Subcutaneous abdominal adipose tissue (tissue), 5 donors: ENCODE data around the gene TTLL5.

ENCODE experiments used
- H3K27ac ChIP-seq: one replicate; pipeline ENCODE4 v1.7.0; 2013; ENCODE audit warnings: low read depth, mild to moderate bottlenecking, inconsistent platforms, low read length, moderate library complexity
- H3K27me3 ChIP-seq, 5 donors: one replicate each; pipeline ENCODE4 v1.7.0; 2013; ENCODE audit warnings: low read length in 5 of 5, inconsistent platforms in 1 of 5; ENCODE audit not compliant: control insufficient read depth in 5 of 5, insufficient read depth in 4 of 5
- H3K36me3 ChIP-seq, 5 donors: one replicate each; pipeline ENCODE4 v1.7.0; 2013; ENCODE audit warnings: low read length in 5 of 5; ENCODE audit not compliant: control insufficient read depth in 5 of 5, insufficient read depth in 5 of 5
- H3K4me1 ChIP-seq, 5 donors: one replicate each; pipeline ENCODE4 v1.7.0; 2013; ENCODE audit warnings: low read length in 5 of 5, mild to moderate bottlenecking in 3 of 5, moderate library complexity in 1 of 5; ENCODE audit not compliant: control insufficient read depth in 5 of 5, insufficient read depth in 5 of 5
- H3K4me3 ChIP-seq, 5 donors: one replicate each; pipeline ENCODE4 v1.7.0; 2013; ENCODE audit warnings: low read length in 5 of 5, low read depth in 1 of 5
- H3K9ac ChIP-seq, 5 donors: one replicate each; pipeline ENCODE4 v1.7.0; 2013; ENCODE audit warnings: low read length in 5 of 5, mild to moderate bottlenecking in 4 of 5, moderate library complexity in 3 of 5
- H3K9me3 ChIP-seq, 5 donors: one replicate each; pipeline ENCODE4 v1.7.0; 2013; ENCODE audit warnings: low read length in 5 of 5; ENCODE audit not compliant: control insufficient read depth in 5 of 5
- donor health status: healthy.
- donor health status: healthy.
- donor health status: healthy.
- donor health status: healthy.
- donor health status: healthy.

TTLL5 gene

DNA sequence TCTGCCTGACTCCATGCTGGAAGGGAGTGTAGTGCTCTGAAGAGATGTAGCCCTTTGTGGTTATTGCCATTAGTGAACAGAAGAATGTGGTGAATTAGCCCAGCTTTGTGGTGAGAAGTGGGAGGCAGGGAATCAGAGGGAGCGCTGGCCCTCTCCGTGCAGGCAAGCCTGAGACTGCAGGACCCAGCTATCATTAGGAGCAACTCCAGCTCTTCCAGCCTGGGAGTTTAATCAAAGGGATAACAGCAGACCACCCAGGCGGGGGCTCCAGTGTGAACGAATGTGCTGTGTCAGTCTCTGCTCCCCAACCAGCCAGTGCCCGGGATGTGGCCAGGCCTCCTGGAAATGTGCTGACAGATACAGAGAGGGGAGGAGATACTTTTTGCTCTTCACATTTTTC, 142.7 kb downstream of the TTLL5 start:
- no peaks in the 10 kb centered on the region for H3K4me1 ChIP-seq
- no peaks in the 10 kb centered on the region for H3K27me3 ChIP-seq
- peaks cover 0 to 18% (median 12%) of the 10 kb centered on the region in 5 donors for H3K36me3 ChIP-seq
- H3K27ac ChIP-seq: no peak overlapping the region
- no peak overlapping the region for H3K9ac ChIP-seq
- H3K9me3 ChIP-seq: no peaks in the 10 kb centered on the region
- H3K4me3 ChIP-seq: no peak overlapping the region

DNA sequence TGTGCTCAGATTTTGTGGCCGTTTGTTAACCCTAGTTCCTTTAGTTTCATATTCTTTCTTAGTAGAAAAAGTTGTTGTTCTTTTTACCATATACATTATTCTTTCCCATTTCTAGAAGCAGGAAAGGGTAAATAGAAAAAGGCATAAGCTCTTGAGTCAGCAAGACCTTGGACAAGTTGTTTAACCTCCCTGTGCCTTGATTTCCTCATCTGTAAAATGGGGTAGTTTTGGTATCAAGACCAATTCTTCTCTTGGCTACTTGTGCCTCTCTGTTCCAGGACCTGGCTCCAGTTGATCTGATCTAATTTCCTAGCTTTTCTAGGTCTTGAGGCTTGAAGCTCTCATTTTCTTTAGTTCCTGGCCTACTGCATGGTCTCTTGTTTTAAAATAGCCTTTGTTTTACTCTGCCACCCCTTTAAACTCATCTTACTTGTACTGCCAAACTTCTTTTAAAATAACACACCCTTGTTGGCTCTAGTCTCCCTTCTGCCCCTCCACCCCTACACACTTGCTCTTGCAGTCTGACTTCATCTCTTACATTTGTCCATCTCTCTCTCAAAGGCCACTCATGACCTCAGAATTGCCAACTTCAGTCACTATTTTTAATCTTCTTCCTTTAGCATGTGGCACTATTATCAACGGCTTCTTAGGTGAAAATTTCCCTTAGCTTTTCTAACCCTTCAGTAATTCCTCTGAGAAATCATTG, 143.7 kb downstream of the TTLL5 start:
- H3K4me3 ChIP-seq: no peak overlapping the region
- H3K27ac ChIP-seq: no peak overlapping the region
- H3K27me3 ChIP-seq: no peaks in the 10 kb centered on the region
- no peaks in the 10 kb centered on the region for H3K4me1 ChIP-seq
- no peak overlapping the region for H3K9ac ChIP-seq
- H3K9me3 ChIP-seq: no peaks in the 10 kb centered on the region
- H3K36me3 ChIP-seq: peaks cover 0 to 18% (median 12%) of the 10 kb centered on the region in 5 donors

DNA sequence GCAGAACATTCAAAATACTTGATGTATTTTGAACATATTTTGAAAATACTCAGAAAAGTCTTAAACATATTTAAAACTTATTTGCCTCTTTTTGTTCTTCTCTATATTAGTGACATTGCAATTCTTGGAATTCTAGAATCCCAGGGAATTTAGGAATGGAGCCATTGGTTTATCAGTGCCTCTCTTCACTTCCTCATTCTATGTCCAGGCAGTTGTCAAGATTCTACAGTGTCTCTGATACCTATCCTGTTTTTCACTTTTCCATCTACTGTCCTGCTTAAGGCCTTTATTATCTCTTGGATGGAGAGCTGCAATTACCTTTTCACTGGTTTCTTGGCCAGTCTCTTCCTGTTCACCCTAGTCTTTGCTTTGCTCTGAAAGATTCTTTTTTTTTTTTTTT, 144.6 kb downstream of the TTLL5 start:
- Histone ChIP-seq H3K36me3 (peaks cover 0 to 18% (median 12%) of the 10 kb centered on the region in 5 donors), H3K27ac (no peak overlapping the region), H3K9ac (no peak overlapping the region), H3K9me3 (no peaks in the 10 kb centered on the region), H3K4me3 (no peak overlapping the region), H3K4me1 (no peaks in the 10 kb centered on the region), H3K27me3 (no peaks in the 10 kb centered on the region)

DNA sequence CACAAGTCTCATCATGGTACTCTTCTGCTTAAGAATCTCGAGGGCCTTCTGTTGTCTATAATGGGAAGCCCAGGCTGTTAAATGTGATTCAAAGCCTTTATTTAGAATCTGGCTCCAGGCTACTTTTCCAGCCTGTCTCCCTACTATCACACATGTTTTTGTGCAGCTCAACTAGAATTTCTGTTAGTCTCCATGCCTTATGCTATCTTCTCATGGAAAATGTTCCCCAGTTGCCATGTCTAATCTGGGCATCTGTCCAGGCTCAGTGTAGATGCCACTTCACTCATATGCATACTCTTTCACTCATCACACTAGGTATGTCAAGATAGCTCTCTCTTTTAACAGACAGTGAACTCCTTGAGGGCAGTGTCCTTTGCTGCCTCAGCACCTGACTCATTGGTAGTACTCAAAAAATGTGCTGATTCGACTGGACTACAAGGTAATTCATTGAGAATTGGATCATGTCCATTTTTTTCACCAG, 145.3 kb downstream of the TTLL5 start:
- Histone ChIP-seq H3K9ac (no peak overlapping the region), H3K4me3 (no peak overlapping the region), H3K27me3 (no peaks in the 10 kb centered on the region), H3K4me1 (no peaks in the 10 kb centered on the region), H3K27ac (no peak overlapping the region), H3K9me3 (no peaks in the 10 kb centered on the region), H3K36me3 (peaks cover 0 to 18% (median 12%) of the 10 kb centered on the region in 5 donors)

DNA sequence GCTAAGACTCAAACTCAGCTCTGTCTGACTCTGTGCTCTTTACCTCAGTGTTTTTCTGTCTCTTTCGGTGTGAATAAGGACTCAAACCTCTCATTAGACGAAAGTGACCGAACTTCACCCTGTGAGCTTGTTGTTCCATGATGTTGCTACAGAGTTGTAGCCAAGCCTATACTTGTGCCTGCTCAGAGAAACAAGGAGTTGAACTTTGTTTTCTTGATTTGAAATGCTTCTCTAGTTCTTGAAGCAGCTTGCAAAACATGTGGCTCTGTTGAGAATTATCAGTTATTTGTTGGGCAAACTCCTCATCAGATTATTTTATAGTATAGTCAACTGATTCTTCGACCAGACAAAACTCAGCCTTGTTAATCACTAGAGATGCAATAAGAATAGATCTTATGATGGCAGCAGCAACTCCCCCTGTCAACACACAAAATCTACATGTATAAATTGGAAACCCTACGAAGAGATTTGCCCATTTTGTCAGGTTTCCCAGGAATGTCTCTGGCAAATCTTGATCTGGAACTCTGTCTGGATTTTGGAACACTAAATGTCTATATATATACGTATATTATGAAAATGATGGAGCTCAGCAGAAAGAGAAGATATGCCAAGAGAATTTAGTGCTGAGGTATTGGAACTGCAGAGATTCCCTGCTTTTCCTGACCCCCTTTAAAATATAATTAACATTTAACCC, 146.8 kb downstream of the TTLL5 start:
- Histone ChIP-seq H3K4me3 (no peak overlapping the region), H3K27ac (no peak overlapping the region), H3K9me3 (no peaks in the 10 kb centered on the region), H3K36me3 (peaks cover 0 to 16% (median 12%) of the 10 kb centered on the region in 5 donors), H3K9ac (no peak overlapping the region), H3K27me3 (no peaks in the 10 kb centered on the region), H3K4me1 (no peaks in the 10 kb centered on the region)

DNA sequence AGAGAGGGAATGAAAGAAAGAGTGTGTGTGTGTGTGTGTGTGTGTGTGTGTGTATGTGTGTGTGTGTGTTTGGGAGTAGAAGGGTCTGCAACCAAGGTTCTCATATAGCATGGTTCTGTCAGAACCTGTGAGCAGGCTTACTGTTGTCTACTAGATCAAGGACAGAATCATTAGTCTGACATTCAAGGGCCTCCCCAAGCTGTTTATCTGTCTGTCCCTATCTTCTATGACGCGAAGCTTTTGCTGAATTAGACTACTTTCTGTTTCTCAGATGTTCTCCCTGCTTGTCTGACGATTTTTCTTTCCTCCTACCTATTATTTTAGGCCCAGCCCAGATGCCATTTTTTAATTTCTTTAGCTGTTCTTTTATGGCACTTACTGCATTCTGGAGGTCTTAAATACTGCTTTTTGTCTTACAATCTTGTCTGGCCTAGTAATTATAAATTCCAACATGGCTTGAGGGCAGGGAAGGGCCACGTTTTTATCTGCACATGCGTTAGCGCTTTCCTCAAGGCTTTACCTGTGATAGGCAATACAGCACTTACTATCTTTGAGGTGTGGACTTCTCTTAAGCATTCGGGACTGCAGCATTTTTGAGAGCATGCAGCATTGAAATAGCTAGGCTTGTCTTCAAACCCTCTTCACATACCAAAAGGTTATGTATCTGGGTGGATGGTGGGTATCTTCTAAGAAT, 150.2 kb downstream of the TTLL5 start:
- H3K9ac ChIP-seq: no peak overlapping the region
- H3K4me3 ChIP-seq: no peak overlapping the region
- no peaks in the 10 kb centered on the region for H3K27me3 ChIP-seq
- no peaks in the 10 kb centered on the region for H3K9me3 ChIP-seq
- H3K36me3 ChIP-seq: peaks cover 0 to 21% (median 7%) of the 10 kb centered on the region in 5 donors
- no peak overlapping the region for H3K27ac ChIP-seq
- H3K4me1 ChIP-seq: no peaks in the 10 kb centered on the region

DNA sequence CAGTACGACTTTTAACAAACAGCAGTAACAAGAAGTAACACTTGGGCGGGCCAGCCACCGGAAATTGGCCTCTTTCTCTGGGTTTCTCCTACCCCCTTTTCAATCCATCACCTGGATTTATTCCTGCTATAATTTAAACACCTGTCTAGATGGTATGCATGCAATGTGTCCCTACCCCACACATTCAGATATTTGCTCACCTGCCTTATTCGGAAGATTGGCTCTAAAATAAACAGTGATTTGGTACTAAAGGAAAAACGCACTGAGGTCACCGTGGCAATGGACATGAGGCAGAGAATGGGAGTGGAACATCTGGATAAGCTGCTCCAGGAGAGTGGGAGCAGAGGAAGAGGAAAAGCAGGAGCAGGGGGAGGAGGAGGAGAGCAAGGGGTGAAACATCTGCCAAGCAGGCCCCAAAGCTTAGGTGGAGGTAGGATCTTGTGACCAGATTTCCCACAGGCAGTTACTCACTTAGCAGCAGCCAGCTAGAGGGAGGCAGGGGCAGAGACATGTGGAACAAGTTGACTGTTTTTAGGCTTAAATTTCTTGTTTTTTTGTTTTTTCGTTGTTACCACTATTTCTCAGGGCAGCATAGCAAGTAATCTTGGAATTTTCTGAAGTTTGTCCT, 150.9 kb downstream of the TTLL5 start:
- Histone ChIP-seq H3K27ac (no peak overlapping the region), H3K9me3 (no peaks in the 10 kb centered on the region), H3K9ac (no peak overlapping the region), H3K4me1 (no peaks in the 10 kb centered on the region), H3K27me3 (no peaks in the 10 kb centered on the region), H3K36me3 (peaks cover 0 to 21% (median 5%) of the 10 kb centered on the region in 5 donors), H3K4me3 (no peak overlapping the region)

DNA sequence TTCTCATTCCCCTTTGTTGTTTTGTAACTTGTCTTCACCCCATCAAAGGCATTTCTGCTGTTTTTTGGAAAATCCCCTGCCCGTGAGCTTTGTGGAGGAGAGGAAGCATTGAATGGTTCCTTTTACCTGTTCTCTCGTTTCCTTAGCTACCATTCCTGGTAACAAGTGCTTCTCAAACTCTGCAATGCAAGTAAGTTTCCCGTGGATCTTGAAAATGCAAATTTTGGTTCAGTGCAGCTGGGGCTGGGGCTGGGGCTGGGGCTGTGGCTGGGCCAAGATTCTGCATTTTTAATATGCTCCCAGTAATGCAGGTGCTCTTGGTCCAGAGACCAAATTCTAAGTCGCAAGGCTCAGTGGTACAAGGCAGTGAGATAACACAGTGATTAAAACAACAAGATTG, 151.6 kb downstream of the TTLL5 start:
- H3K4me3 ChIP-seq: no peak overlapping the region
- no peaks in the 10 kb centered on the region for H3K9me3 ChIP-seq
- H3K27ac ChIP-seq: no peak overlapping the region
- no peaks in the 10 kb centered on the region for H3K4me1 ChIP-seq
- no peaks in the 10 kb centered on the region for H3K27me3 ChIP-seq
- peaks cover 0 to 15% (median 5%) of the 10 kb centered on the region in 5 donors for H3K36me3 ChIP-seq
- H3K9ac ChIP-seq: no peak overlapping the region

DNA sequence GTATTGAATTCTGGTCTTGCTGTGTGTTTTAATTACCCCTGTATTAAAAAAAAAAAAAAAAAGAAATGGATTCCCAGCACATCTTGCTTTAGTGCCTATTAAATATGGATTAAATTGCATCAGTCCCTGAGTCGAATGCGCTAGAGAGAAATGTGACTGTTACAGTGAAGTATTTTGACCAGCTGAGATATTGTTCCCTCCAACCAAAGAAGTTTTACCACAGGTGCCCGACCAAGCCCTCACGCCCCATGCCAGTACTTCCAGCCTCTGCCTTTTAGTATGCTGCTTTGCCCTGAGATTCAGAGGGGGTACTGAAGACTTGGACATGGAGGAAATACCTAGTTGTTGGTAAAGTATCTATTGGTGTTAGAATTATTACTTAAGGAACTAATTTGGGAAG, 159.7 kb downstream of the TTLL5 start:
- no peak overlapping the region for H3K9ac ChIP-seq
- peaks cover 0 to 22% (median 6%) of the 10 kb centered on the region in 5 donors for H3K4me1 ChIP-seq

More for the DNA sequence above, 159.7 kb downstream of the TTLL5 start:
- peaks cover 0 to 9% (median 6%) of the 10 kb centered on the region in 5 donors for H3K36me3 ChIP-seq
- H3K9me3 ChIP-seq: no peaks in the 10 kb centered on the region
- no peaks in the 10 kb centered on the region for H3K27me3 ChIP-seq
- H3K27ac ChIP-seq: no peak overlapping the region
- no peak overlapping the region for H3K4me3 ChIP-seq
